HUES48 (cell line): ENCODE results near the gene SOX6.

Source experiments
- H3K27ac ChIP-seq: one replicate; pipeline ENCODE4 v1.7.0; 2013; ENCODE audit warnings: low read depth, low read length, inconsistent platforms
- H3K27me3 ChIP-seq: 2 replicates; pipeline ENCODE4 v1.6.1; 2013; ENCODE audit warnings: mild to moderate bottlenecking, low read length; ENCODE audit not compliant: control insufficient read depth, insufficient read depth
- H3K36me3 ChIP-seq: 2 replicates; pipeline ENCODE4 v1.6.1; 2013; ENCODE audit warnings: low read length; ENCODE audit not compliant: control insufficient read depth, insufficient read depth
- H3K4me1 ChIP-seq: 2 replicates; pipeline ENCODE4 v1.6.1; 2013; ENCODE audit warnings: mild to moderate bottlenecking, low read length; ENCODE audit not compliant: control insufficient read depth, insufficient read depth
- H3K4me3 ChIP-seq: 2 replicates; pipeline ENCODE4 v1.5.1; 2013; ENCODE audit warnings: mild to moderate bottlenecking, low read depth, low read length
- H3K9ac ChIP-seq: 2 replicates; pipeline ENCODE4 v1.6.1; 2013; ENCODE audit warnings: mild to moderate bottlenecking, low read depth, low read length, moderate library complexity
- H3K9me3 ChIP-seq: 2 replicates; pipeline ENCODE4 v1.6.1; 2013; ENCODE audit warnings: low read length; ENCODE audit not compliant: control insufficient read depth, insufficient read depth

Gene SOX6

DNA sequence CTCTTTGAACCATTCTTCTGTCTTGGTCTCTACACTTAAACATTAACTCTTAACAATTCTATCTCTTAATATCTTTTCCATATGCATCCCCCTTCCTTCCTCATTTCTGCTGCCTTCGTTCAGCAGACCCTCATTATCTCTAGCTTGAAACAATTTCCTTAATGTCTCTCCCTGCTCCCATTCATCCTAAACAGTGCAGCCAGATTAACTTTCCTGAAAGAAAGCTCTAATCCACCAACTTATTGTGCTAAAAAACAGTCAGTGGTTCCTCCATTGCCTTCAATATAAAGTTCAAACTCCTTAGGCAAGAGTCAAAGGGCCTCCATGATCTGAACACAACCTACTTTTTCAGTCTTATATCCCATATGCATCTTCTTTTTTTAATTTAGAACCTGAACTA, 42.5 kb downstream of the SOX6 start:
- Histone ChIP-seq H3K9me3 (no peaks in the 10 kb centered on the region), H3K36me3 (no peaks in the 10 kb centered on the region)

DNA sequence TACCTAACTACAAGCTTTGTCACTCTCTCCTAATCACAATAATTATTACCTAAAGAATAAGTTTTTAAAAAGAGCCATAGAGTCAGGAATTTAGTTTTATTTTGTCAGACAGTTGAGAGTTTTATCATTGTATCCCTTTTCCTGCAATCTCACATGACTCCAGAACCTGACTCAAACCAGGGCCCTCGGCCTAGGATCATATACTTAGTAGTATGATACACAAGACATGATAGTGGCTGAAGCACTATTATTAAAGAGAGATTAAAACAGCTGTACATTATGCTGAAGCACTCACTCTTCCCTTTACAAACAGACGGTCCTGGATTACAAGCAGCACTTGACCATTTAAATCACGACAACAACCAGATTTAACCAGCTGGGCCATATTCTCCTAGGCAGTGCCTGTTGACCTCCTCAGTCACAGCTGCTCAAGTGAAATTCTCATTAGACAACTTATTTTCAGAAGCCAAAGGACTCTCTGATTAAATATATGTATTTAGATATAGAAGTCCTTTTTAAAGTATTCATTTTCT, 44.0 kb downstream of the SOX6 start:
- no peaks in the 10 kb centered on the region for H3K27me3 ChIP-seq
- H3K4me3 ChIP-seq, result no peak overlapping the region
- no peak overlapping the region for H3K27ac ChIP-seq
- no peaks in the 10 kb centered on the region for H3K9me3 ChIP-seq
- H3K9ac ChIP-seq, result no peak overlapping the region
- H3K4me1 ChIP-seq, result no peaks in the 10 kb centered on the region
- no peaks in the 10 kb centered on the region for H3K36me3 ChIP-seq

More for the DNA sequence above, 42.5 kb downstream of the SOX6 start:
- Histone ChIP-seq H3K27me3 (no peaks in the 10 kb centered on the region), H3K9ac (no peak overlapping the region), H3K4me1 (no peaks in the 10 kb centered on the region), H3K4me3 (no peak overlapping the region), H3K27ac (no peak overlapping the region)

DNA sequence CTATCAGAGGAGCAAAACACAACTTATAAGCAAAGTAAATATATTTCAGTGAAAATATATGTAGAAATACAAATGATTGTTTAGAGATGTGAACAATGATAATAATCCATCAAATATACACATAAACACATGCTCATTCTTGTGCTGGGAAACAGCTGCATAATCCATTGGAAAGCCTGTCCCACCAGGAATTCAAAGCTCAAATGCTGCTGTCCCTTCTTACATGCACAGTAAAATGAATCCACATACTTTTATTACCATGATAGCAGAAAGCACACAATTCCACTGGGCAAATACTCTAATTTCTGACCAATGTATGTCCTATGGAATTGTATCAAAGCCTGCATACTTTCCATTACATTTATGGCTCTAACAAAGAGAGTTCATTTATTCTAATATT, 44.5 kb downstream of the SOX6 start:
- Histone ChIP-seq H3K27ac (no peak overlapping the region), H3K9ac (no peak overlapping the region), H3K36me3 (no peaks in the 10 kb centered on the region), H3K9me3 (no peaks in the 10 kb centered on the region), H3K4me1 (no peaks in the 10 kb centered on the region), H3K27me3 (no peaks in the 10 kb centered on the region), H3K4me3 (no peak overlapping the region)

DNA sequence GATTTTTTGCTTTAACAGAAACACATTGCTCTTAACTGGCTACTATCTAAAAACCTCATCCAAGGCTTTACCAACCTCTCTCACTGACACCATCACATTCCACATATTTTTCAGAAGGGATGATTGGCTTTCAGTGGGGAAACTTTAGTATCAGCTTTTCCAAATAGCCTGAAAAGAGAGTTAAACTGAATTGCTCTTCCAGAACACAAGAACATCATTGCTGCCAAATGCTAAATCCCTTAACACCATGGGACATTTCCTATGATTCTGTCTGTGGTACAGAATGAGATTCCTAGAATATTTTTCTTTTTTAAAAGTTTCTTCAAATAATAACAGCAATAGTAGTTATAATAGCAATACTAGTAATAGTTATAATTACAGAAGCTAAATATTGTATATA, 45.4 kb downstream of the SOX6 start:
- Histone ChIP-seq H3K36me3 (no peaks in the 10 kb centered on the region), H3K27ac (no peak overlapping the region), H3K27me3 (no peaks in the 10 kb centered on the region), H3K4me1 (no peaks in the 10 kb centered on the region), H3K4me3 (no peak overlapping the region), H3K9ac (no peak overlapping the region), H3K9me3 (no peaks in the 10 kb centered on the region)

DNA sequence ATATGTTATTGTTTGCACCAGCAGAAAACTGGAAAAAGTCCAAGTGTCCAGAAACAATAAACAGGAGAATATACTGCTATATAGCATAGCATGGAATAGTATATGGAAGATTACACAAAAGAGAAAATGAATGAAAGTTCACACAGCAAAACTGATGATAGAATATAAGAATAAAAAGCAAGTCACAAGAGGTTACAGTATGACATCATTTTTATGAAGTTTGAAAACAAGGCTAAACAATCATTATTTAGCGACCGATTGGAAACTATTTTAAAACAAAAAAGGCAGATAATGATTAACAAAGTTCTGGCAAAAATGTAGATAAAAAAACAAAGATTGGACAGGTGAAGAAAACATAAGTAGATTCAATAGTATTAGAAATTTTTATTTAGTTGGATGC, 47.1 kb downstream of the SOX6 start:
- Histone ChIP-seq H3K9ac (no peak overlapping the region), H3K27me3 (no peaks in the 10 kb centered on the region), H3K36me3 (no peaks in the 10 kb centered on the region), H3K4me3 (no peak overlapping the region), H3K4me1 (no peaks in the 10 kb centered on the region), H3K9me3 (no peaks in the 10 kb centered on the region), H3K27ac (no peak overlapping the region)

DNA sequence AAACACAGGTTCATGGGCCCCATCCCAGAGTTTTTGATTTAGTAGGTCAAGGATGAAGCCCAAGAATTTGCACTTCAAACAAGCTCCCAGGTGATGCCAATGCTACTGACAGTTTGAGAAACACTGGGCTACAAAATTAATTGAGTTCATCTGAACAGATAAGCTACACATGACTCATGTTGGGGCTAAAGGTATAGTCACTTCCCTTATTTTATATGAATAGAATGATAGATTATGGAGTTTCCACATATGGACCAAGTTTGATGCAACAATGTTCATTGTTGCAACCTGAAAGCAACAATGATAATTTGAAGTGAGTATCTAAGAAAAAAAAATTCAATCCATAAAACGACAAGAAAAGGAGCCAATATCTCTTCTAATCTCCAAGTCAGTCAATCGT, 54.9 kb downstream of the SOX6 start:
- Histone ChIP-seq H3K4me1 (no peaks in the 10 kb centered on the region), H3K27ac (no peak overlapping the region), H3K36me3 (no peaks in the 10 kb centered on the region), H3K9ac (no peak overlapping the region), H3K4me3 (no peak overlapping the region), H3K9me3 (no peaks in the 10 kb centered on the region), H3K27me3 (no peaks in the 10 kb centered on the region)

DNA sequence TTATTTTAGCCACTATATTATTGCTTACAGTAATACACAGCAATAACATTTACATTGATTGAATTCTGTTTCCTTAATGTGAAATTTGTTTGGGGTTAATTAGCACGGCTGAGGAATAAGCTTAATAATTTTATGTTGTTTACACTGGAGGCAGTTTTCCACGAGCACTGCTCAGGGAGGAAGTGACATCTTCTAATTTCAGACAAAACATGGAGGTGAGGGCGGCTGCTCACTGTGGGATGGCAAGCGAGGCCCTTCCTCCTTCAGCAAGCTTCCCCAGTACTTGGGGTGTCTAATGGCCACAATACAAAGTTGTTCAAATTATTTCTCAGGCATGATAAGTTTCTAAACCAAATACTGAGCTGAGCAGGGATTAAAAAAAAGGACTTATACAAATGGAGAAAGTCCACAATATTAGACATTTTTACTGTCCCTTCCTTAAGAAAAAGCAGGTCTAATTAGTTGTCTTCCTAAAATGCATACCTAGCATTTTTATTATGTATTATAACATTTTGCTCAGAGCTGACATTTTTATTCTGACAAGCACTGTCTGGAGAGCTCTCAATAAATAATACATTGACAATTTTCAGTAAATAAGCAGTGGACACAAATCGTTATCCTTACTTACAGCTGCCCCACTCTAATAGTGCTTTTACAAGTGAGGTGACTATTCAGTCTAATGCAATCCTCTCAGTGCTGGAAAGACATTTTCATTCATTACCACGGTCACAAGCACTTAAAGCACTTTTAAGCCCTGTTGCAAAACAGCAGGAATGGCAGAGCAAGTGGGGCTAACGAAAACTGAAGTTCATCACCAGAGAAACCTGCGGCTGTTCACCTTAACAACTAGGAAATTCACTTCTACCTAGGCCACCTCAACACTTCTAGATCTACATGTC, 56.2 kb downstream of the SOX6 start:
- H3K27me3 ChIP-seq, result no peaks in the 10 kb centered on the region
- no peak overlapping the region for H3K27ac ChIP-seq
- H3K4me1 ChIP-seq, result no peaks in the 10 kb centered on the region
- no peak overlapping the region for H3K9ac ChIP-seq
- no peaks in the 10 kb centered on the region for H3K36me3 ChIP-seq
- no peaks in the 10 kb centered on the region for H3K9me3 ChIP-seq
- H3K4me3 ChIP-seq, result no peak overlapping the region

DNA sequence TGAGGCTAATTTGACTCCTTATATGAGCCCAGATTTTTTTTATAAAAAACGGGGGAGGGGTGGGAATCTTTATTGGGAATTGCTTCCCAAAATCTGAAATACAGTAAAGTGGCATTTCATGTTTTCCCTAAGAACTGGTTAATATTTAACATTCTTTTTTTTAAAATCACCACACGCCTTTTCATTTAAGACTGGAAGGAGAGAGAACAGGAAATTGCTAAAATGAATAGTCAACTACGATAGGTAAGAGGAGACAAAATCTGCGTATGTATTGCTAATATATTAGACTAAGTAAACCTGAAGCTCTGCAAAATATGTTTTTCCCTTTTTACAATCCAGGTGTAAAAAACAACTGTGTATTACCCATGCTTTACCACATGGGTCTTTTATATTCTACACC, 57.0 kb downstream of the SOX6 start:
- Histone ChIP-seq H3K4me1 (no peaks in the 10 kb centered on the region), H3K36me3 (no peaks in the 10 kb centered on the region), H3K27me3 (no peaks in the 10 kb centered on the region), H3K9me3 (no peaks in the 10 kb centered on the region), H3K9ac (no peak overlapping the region), H3K27ac (no peak overlapping the region), H3K4me3 (no peak overlapping the region)

DNA sequence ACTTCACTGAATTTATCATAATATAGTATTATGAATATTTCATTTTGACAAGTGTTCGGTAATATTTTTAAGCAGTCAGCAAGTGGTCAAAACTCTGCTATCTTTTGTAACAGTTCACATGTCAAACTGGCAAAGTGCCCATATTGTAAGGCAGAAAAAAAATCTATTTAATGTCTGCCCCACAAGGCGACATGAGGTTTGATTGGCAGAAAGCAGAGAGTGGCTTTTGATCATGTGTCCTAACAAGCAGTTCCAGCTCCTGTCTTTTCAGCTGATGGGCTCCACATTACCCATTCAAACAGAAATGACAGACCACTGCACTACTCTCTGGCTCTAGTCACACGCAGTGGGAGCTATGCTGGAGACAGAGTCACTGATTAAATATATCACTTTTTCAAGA, 59.0 kb downstream of the SOX6 start:
- no peaks in the 10 kb centered on the region for H3K36me3 ChIP-seq
- H3K4me1 ChIP-seq, result no peaks in the 10 kb centered on the region
- no peaks in the 10 kb centered on the region for H3K27me3 ChIP-seq
- no peak overlapping the region for H3K4me3 ChIP-seq
- H3K9me3 ChIP-seq, result no peaks in the 10 kb centered on the region
- H3K27ac ChIP-seq, result no peak overlapping the region
- H3K9ac ChIP-seq, result no peak overlapping the region

DNA sequence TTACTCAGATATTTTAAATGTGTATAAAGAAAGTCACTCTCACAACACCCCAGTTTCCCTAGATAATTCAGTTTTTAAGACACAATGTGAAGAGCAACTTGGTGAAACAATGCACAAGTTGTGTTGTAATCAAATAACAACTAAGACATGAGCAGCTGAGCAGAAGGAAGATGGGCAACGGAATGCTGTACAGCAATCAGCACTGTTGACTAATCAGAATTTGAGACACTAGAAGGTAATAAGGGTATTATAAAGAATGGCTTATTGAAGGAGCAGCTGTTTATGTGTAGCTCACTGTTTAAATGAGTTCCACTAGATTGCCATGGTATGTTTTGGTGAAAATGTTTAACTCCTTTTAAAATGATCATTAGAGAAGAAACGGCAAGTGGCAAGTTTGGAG, 60.1 kb downstream of the SOX6 start:
- no peaks in the 10 kb centered on the region for H3K36me3 ChIP-seq
- H3K9me3 ChIP-seq, result no peaks in the 10 kb centered on the region
- no peaks in the 10 kb centered on the region for H3K4me1 ChIP-seq
- H3K27me3 ChIP-seq, result no peaks in the 10 kb centered on the region
- no peak overlapping the region for H3K27ac ChIP-seq
- no peak overlapping the region for H3K9ac ChIP-seq
- H3K4me3 ChIP-seq, result no peak overlapping the region

DNA sequence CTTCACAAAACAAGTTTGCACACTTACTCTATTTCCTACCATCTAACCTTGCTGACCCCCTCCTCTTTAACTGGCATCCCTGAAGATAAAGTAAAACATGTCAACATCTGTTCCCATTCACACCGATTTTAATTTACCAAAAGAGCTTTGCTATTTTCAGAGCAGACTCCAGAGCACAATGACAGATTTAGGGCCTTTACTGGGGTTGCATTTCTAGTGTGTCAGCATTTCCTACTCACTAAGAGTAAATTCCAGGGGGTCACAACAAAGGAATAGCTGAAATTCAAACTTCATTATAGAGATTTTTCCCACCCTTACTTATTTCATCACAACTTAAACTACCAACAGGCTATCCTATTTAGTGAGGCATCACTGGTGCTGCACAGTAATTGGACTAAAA, 60.8 kb downstream of the SOX6 start:
- Histone ChIP-seq H3K27me3 (no peaks in the 10 kb centered on the region), H3K36me3 (no peaks in the 10 kb centered on the region), H3K9me3 (no peaks in the 10 kb centered on the region), H3K4me1 (no peaks in the 10 kb centered on the region), H3K27ac (no peak overlapping the region), H3K4me3 (no peak overlapping the region), H3K9ac (no peak overlapping the region)
